Thyroid gland (tissue), 4 donors: ENCODE data around the gene AKR1E2.

Source experiments
- CTCF ChIP-seq, 6 experiments: fragments of 200-600 bp in 3 of 6; fragments of 450-650 bp in 3 of 6; sonication (generic) in 3 of 6; IDR thresholded peaks; one replicate each; pipeline ENCODE4 v1.5.1; 2016 to 2019; ENCODE audit warnings: antibody characterized with exemption in 6 of 6, mild to moderate bottlenecking in 2 of 6, inconsistent platforms in 1 of 6, moderate library complexity in 1 of 6
- POLR2A ChIP-seq, 2 donors: fragments of 450-650 bp; IDR thresholded peaks; one replicate each; pipeline ENCODE4 v1.6.1; 2017; ENCODE audit warnings: antibody characterized with exemption in 2 of 2, mild to moderate bottlenecking in 2 of 2, moderate library complexity in 1 of 2

GRCh38 chr10:4816966-4817365 lies 9.0 kb upstream of the AKR1E2 start:
- TF ChIP-seq POLR2A (IDR thresholded peaks at IDR 0.05): no peak
- no peak for TF ChIP-seq CTCF (IDR thresholded peaks at IDR 0.05)
